HG03378 (cell line): Measurements from ENCODE around the gene SMG9.

Experiments
- ATAC-seq: cut with Tn5 transposase; IDR thresholded peaks from one replicate; pipeline ENCODE4 v1.9.1; 2021; ENCODE audit warnings: mild to moderate bottlenecking, moderate library complexity; ENCODE audit not compliant: unreplicated experiment

SMG9 gene

DNA sequence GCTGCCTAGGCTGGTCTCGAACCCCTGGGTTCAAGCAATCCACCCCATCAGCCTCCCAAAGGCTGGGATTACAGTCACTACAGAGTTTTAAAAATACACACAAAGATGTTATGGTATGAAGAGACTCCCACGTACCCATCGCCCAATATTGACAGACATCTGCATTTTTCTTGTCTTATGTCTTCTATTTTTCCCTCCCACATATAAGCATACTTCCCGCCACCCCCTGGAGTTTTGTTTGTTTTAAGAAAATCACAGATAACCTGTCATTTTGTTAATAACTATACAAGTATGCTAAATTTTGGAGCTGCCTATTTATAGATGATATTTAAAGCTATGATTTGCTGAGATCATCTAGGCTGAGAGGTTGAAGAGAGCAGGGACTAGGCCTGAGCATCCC lies 6.2 kb upstream of the SMG9 start:
- ATAC-seq: no peak

DNA sequence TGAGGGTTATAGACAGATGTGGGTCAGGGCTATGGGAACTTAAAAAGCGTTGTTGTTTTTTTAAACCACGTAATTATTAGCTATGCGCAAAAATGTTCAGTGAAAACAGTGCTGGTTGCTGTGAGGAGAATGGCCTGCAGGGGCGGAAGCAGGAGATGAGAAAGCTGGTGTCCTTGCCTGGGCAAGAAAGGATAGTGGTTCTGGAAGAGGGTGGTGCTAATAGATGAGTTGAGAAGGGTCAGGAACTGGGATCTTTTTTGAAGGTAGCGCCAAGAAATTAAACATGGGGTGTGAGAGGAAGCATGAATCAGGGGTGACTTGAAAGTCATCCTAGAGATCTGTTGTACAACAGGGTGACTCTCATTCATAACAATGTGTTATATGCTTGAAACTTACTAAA lies 4.8 kb upstream of the SMG9 start:
- ATAC-seq: no peak

DNA sequence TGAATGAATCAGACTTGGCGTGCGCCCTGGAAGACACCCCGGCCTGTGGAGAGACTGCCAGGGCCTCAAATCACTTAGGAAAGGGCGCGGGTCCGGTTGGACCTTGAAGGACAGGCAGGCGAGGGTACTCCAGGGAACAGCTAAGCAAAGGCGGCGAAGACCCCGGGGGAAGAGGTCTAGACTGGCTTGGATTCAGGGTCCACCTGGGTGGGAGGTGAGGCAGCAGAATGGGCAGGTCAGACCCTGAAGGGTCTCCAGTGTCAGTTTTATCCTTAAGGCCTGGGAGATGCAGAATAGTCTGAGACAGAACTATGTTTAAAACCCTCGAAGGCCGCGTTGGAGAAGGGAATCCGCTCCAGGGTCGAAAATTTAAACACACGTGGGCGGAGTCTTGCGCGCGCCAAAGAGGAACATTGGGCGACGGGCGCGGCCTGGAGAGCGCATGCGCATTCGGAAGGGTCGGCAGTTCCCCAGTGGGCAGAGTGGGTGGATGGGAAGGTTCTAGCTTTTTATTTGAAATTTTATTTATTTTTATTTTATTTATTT lies 567 bp upstream of the SMG9 start:
- ATAC-seq: no peak

DNA sequence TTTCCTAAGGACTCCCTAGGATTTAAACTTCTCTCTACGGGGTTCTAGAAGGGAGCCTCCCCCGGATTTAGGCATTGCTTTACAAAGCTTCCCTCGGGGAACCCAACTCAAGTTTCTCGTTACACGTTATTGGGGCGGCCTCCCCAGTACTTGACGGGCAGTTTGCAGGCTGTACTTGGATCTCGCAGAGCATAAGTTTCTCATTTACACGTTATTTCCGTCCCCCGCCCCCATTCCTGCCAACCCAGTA lies 584 bp downstream of the SMG9 start:
- ATAC-seq: peak; percentile 21

DNA sequence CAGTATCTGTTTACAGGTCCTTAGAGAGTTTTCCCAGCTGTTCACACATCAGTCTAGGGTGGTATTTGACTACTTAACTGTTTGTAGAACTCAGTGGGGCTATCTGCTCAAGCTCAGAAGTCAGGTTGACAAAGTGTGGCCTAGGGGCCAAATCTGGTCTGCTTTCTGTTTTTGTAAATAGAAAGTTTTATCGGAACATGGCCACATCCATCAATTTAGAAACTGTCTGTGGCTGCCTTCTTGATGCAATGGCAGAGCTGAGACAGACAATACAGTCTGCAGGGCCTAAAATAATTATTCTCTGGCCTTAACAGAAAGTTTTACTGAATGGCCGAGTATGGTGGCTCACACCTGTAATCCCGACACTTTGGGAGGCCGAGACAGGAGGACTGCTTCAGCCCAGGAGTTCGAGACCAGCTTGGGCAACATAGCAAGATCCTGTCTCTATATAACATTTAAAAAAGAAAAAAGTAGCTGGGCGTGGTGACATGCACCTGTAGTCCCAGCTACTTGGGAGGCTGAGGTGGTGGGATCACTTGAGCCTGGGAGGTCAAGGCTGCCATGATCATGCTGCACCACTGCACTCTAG lies 2.4 kb downstream of the SMG9 start:
- no peak for ATAC-seq

DNA sequence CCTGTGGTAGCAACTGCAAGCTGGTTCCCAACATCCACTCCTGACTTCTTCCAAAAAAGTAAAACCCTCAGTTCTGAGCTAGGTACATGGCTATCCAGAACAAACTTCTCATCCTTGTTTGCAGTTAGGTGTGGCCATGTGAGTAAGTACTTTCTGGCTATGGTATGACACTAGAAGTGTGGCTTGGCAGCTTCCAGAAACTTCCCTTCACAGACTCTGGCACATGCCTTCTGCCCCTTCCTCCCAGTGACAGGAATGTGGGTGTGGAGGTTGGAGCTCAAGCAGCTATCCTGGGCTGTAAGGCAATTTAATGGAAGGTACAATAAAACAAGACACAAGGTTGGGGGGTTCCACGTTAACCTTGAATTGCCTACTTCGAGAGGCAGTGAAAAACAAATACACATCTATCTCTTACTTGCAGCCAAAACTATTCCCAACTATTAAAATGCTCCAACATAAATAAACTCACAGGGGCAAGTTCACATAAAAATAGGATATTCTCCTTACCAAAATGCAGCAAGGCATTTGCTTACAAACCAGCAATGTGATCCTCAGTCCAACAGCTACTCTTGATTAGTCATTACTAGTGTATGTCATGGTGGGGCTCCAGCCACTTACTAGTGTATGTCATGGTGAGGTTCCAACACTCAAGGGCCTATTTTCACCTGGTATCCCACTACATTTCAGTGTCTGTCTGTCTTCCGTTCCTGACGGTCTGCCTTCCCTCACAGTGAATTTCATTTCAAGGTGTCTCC lies 3.1 kb downstream of the SMG9 start:
- ATAC-seq: no peak

DNA sequence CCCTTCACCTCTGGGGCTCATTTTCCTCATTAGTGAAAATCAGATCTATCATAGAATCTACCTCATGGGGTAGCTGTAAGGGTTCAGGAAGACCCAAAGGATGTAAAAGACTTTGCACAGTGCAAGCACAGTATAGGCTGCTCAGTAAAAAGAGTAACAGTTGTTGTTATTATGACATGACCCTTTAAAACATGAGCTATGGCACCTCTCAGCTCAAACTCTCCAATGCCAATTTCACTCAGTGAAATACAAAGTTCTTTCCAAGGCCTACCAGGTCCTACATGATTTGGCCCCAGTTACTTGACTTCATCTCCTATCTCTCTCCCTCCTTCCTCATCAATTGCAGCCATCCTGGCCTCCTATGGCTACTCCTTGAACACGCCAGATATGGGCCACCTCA lies 4.9 kb downstream of the SMG9 start:
- no peak for ATAC-seq

DNA sequence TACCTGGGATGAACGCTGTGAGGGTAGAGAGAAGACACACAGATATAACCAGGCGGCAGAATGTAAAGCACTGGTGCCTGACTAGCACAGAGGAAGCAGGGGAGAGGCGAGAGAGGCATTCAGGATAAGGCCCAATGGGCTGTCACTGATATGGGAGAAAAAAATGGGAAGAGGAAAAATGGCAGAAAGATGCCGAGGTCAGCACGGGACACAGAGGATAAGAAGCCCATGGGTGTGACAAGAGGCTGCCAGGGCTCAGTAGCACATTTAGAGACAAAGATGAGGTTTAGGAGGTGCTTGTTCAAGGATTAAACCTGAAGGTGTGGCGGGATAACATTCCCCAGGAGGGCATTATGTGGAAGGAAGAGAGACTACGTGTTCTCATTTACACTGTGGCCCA lies 5.6 kb downstream of the SMG9 start:
- ATAC-seq: no peak

DNA sequence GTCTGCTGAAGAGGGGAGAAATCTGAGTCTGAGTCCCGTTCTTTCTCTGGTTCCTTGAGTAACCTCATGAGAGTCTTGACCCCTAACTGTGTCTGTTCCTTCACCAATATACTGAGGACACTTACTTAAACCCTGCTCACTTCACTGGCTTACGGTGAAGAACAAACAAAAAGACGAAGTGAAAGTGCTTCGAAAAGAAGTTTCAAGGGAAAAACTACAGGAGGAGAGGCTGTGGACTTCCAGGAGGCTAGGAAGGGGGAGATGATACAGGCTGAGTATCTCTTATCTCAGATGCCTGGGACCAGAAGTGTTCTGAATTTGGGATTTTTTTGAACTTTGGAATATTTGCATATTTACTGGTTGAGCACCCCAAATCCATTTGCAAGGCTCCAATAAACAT lies 6.1 kb downstream of the SMG9 start:
- no peak for ATAC-seq

DNA sequence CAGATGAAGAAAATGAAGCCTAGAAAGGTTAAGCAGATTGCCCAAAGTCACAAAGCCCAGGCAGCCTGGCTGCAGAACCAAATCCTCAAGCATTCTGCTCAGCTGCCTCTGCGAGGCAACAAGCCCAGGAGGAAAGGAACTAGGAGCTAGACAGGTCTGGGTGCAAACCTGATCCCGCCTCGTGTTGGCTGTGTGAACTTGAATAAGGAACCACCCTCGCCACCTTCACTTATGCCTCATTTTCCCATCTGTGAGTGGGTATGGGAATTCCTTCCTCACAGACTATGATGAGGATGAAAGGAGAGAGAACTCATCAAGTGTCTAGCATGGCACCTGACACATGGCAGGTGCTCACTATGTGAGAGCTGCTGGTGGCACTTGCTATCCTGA lies 6.6 kb downstream of the SMG9 start:
- no peak for ATAC-seq

DNA sequence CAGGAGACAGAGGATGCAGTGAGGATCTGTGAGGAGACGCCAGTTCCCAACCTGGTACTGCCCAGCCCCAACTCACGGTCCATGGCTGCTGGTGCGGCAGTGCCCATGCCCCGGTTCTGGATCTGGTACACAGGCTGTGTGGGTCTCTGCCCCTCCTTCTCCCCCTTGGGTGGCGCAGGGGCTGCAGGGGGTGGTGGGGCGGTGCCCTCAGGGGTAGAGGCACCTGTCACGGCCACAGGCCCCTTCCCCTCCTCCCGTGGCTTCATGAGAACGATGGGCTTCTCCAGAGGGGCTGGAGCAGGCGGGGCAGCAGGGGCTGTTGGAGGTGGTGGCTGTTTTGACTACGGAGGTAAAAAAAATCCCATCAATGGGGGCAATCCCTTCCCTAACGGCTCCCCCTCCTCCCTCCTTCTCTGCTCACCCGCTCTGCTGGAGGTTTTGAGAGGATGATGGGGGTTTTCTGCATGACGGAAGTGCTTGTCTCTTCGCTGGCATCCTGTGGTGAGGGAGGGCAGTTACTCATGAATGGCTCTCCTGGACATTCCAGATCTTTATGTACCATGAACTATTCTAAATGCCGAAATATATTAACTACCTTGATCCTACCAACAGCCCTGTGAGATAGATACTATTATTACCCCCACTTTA lies 7.1 kb downstream of the SMG9 start:
- ATAC-seq: no peak

DNA sequence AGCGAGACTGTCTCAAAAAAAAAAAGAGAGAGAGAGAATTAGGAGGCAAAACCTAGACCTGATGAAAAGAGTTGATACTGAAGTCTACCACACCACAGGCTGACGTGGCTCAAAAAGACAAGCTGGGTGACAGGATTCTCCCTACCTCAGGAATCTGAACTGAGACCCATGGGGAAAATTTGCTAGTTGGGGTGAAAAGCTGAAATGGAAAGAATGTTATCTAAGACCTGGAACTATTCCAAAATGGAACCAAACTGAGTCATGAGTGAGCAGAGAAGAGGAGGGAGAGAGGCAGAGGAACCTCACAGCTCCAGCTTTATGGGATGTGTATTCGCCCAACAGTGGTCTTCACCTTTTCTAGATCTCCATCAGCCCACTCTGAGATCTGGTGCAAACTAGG lies 11.7 kb downstream of the SMG9 start:
- no peak for ATAC-seq

DNA sequence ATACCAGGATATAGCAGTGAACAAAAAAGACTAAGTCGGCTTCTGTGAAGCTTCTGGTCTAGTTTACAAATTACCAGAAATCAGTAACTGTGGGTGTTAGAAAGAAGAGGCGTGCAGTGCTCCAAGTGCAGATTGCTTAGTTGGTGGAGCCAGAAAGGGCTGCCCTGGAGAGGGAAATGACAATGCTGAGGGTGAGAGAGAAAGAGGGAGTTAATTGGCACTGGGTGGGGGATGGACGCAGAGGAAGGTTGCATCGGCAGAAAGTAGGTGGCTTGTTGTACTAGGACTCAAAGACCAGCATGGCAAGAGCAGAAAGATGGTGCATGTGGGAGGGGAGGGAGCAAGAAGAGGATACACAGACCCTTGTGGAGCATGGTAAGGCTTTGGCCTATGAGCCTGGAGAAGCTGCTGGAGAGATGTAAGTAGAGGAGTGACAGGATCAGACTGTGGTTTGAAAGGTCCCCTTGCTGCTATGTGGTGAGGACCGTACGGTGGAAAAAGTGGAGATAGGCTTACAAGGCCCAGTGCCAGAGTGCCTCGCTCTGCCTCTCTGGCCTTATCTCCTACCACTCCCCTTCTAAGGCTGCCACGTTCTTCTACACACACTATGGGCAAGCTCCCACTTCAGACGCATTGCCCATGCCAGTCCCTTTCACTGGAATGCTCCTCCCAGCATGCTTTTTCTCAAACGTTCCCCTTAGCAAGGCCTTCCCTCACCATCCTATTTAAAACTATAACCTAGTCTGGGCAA lies 13.5 kb downstream of the SMG9 start:
- no peak for ATAC-seq

DNA sequence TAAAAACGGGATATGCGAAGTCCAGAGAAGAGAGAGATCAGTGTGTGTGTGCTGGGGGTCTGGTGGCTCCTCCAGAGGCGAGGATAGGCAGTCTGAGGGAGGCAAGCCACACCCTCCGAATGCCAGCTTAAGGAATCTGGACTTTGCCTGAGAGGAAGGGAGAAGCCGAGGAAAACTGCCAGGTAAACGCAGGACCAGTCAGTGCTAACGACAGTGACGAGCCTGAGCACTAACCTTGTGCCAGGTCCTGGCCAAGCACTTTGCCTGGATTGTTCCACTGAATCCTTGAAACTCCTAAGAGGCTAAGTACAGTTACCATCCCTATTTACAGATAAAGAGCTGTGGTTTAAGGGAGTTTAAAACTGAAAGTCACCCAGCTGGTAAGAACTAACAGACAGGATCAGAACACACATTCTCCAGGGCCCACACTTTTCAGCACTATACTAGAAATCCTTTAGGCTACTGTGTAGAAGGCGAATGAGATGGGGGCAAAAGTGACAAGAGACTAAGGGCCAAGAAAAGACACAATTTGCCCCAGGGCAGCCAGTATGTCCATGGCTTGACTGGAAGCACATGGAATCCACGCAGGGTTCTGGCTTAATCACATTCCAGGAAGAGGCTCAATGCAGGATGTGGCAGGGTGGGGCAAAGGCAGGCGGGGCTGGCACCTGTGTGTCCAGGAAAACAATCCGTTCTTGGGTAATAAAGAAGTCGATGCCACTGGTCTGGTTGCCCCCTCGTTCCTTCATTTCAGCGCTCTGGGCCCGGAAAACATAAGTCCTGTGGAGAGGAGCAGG lies 15.1 kb downstream of the SMG9 start:
- ATAC-seq: no peak

DNA sequence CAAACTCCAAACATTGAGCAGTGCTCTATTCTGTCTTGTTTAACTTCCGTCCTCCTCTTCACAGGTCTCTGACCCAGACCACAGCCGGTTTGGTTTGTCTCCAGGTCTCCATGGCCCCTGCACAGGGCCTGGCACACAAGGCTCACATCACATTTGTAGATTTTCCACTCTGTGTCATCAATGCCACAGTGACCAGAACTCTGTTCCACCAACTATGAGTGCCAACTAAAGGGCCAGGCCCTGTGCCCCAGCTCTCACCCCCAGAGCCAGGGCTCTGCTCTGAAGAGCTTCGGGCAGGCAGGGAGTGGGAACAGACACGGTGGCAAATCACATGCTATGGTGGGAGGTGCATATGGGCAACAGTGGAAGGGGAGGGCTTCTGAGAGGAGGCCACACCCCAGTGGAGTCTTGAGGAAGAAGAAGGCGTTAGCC lies 16.0 kb downstream of the SMG9 start:
- ATAC-seq: no peak

DNA sequence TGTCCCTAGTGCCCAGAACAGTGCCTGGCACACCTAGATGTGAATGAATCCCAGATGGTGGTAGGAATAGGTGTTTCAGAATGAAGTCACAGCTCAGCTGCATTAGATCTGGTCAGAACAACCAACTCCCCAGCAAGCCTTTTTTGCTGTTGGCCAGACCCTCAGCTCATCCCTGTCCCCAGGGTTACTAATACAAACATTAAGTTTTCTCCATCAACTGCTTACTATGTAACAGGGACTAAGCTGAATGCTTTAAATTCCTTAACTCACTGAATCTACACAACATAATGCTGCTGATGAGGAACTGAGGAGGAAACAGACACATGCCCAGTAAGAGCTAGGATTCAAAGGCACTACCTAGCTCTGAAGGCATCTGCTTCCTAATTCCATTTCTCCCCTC lies 18.8 kb downstream of the SMG9 start:
- ATAC-seq: no peak

DNA sequence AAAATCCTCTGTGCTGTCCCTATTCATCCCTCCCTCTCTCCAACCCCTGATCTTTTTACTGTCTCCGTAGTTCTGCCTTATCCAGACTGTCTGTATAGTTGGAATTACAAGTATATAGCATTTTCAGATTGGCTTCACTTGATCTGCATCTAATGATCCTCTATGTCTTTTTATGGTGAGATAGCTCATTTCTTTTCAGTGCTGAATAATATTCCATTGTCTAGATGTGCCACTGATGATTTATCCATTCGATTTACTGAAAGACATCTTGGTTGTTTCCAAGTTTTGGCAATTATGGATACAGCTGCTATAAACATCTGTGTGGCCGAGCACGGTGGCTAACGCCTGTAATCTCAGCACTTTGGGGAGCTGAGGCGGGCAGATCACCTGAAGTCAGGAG lies 19.7 kb downstream of the SMG9 start:
- no peak for ATAC-seq

DNA sequence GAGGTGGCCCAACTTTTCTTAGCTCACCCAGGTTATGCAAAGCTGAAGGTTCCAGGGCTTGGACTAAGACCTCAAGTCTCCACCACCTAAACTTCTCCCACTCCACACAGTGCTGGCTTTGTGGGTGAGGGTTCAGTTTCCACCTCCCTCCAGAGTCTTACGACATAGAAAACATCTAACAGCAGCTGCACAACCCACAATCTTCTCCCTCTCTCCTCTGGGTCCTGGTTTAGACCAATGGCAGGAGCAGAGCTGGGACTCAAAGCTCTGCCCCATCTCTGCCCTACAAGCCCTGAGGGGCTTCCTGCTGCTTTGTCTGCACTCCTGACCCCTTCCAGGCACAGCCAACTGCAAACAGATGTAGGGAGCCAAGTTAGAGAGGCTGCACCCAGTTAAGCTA lies 22.9 kb downstream of the SMG9 start:
- no peak for ATAC-seq

DNA sequence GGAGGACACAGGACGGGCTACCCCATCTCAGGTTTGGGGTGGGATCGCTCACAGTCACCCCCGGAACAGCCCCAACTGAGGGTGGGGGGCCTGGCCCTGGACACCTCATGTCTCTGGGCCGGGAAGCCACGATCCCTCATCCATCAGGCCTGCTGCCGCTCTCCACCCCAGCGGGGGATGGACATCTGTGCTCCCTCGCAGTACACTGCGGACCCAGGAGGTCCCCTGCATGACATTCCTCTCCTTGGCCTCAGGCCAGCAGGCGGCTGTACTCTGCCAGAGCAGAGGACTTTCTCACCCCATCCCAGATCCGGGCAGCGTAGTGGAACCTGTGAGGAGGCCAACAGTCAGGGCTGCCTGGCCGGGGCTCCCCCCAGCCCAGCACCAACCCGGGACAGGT lies 23.4 kb downstream of the SMG9 start:
- ATAC-seq: no peak

DNA sequence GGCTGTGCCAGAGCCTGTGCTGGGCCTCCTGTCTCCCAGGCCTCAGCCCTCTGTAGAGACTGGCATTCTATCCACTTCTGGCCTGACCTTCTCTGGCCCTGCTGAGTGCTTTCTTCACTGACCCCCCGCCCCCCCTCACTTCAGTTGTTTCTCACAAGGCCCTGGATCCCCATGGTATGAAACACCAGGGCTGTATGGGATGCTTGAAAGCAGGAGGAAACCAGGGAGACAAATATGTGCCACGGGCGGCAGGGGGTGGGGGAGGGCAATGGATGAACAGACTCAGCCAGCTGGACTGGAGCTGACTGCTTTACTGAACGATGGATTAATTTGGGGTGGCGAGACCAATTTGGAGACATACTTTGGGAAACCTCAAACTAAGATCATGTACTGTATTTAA lies 24.8 kb downstream of the SMG9 start:
- no peak for ATAC-seq

DNA sequence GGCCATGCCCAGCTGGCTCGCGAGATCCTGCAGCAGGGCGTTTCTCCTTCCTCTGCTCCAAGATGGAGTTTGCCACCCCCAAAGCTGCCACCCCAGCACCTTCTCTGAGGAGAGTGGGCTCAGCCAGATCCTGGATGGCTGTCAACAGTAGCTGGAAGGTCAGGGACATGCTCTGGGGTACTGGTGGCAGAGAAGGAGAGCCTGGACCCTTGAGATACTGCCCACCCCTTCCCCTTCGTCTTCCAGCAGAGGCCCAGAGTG lies 27.2 kb downstream of the SMG9 start:
- no peak for ATAC-seq
